Keratinocyte (primary cell): ENCODE measurements around the gene RBM39. TPM values are rescaled to one million over a fixed set of nuclear protein-coding genes. Genes with fewer than 3 reads are reported as not detected.
"Not testable (repeated sequence)": the region's sequence is repeated elsewhere in the genome, so short reads cannot be mapped to it uniquely, and the experiment has no call there.

Source experiments
- DNase-seq: peaks from one replicate; pipeline ENCODE4 v3.0.0-alpha.2; 2011; ENCODE audit warnings: low read depth, missing footprints, low spot score
- FAIRE-seq: peaks from 2 replicates; lab custom pipeline; 2011; peaks lifted over from hg19 to GRCh38; lab: Jason Lieb, UNC
- H2AFZ ChIP-seq: 2 replicates; pipeline ENCODE4 v1.6.0; 2012; ENCODE audit warnings: low read length, control low read depth, inconsistent platforms; ENCODE audit not compliant: control insufficient read depth
- H3K27ac ChIP-seq: 2 replicates; pipeline ENCODE4 v1.5.1; 2011; ENCODE audit warnings: low read length; ENCODE audit not compliant: control insufficient read depth, insufficient read depth
- H3K27me3 ChIP-seq: 3 replicates; pipeline ENCODE4 v1.6.0; 2011; ENCODE audit warnings: low read length; ENCODE audit not compliant: control insufficient read depth, insufficient read depth; ENCODE audit errors: extremely low read depth
- H3K36me3 ChIP-seq, 2 experiments: 2 replicates in 1 of 2; 3 replicates in 1 of 2; pipeline ENCODE4 v1.5.1; 2011; ENCODE audit warnings: low read length in 2 of 2, mild to moderate bottlenecking in 1 of 2; ENCODE audit not compliant: control insufficient read depth in 2 of 2, insufficient read depth in 2 of 2; ENCODE audit errors: extremely low read depth in 1 of 2
- H3K4me1 ChIP-seq: 3 replicates; pipeline ENCODE4 v1.5.1; 2011; ENCODE audit warnings: low read length; ENCODE audit not compliant: control insufficient read depth, insufficient read depth; ENCODE audit errors: extremely low read depth
- H3K4me2 ChIP-seq: 3 replicates; pipeline ENCODE4 v1.6.0; 2011; ENCODE audit warnings: low read depth, low read length; ENCODE audit not compliant: control insufficient read depth, insufficient read depth; ENCODE audit errors: extremely low read depth
- H3K4me3 ChIP-seq, 3 experiments: fragments of 200-600 bp in 1 of 3; sonication (generic) in 1 of 3; 2 replicates in 2 of 3; 3 replicates in 1 of 3; pipeline ENCODE4 v1.5.1; 2011 to 2016; ENCODE audit warnings: low read length in 3 of 3, mild to moderate bottlenecking in 3 of 3, control low read depth in 2 of 3, inconsistent platforms in 1 of 3, low read depth in 1 of 3, mixed read lengths in 1 of 3, mixed run types in 1 of 3, moderate library complexity in 1 of 3; ENCODE audit not compliant: control insufficient read depth in 2 of 3, insufficient read depth in 2 of 3; ENCODE audit errors: extremely low read depth in 1 of 3
- H3K79me2 ChIP-seq: 2 replicates; pipeline ENCODE4 v1.6.0; 2012; ENCODE audit warnings: low read length; ENCODE audit not compliant: control insufficient read depth, insufficient read depth
- H3K9ac ChIP-seq: 3 replicates; pipeline ENCODE4 v1.6.0; 2011; ENCODE audit warnings: low read length; ENCODE audit not compliant: control insufficient read depth, insufficient read depth; ENCODE audit errors: extremely low read depth
- H3K9me1 ChIP-seq: 3 replicates; pipeline ENCODE4 v1.6.0; 2011; ENCODE audit warnings: low read length; ENCODE audit not compliant: control insufficient read depth, insufficient read depth; ENCODE audit errors: extremely low read depth
- H3K9me3 ChIP-seq: 2 replicates; pipeline ENCODE4 v1.5.1; 2012; ENCODE audit warnings: low read depth, low read length; ENCODE audit not compliant: control insufficient read depth
- H4K20me1 ChIP-seq: 3 replicates; pipeline ENCODE4 v1.6.0; 2011; ENCODE audit warnings: low read length; ENCODE audit not compliant: control insufficient read depth, insufficient read depth; ENCODE audit errors: extremely low read depth
- CTCF ChIP-seq, 3 experiments: IDR thresholded peaks in 1 of 3; conservative IDR thresholded peaks in 1 of 3; optimal IDR thresholded peaks in 1 of 3; 2 replicates in 2 of 3; 3 replicates in 1 of 3; pipeline versions ENCODE3 to v1.5.1; 2011; ENCODE audit warnings: low read length in 3 of 3, mild to moderate bottlenecking in 3 of 3, moderate library complexity in 2 of 3, control low read depth in 1 of 3, inconsistent platforms in 1 of 3; ENCODE audit not compliant: insufficient read depth in 2 of 3; ENCODE audit errors: extremely low read depth in 1 of 3
- EZH2 ChIP-seq: IDR thresholded peaks from one replicate; pipeline ENCODE4 v1.6.1; 2012; ENCODE audit warnings: inconsistent platforms, mild to moderate bottlenecking, low read length, moderate library complexity
- dilution Hi-C: fragments of 300-500 bp; cut with MboI; formaldehyde crosslinking; loops from one replicate; pipeline ENCODE4 v1.7.0; 2020; ENCODE audit warnings: low sequenced_read_pairs; ENCODE audit not compliant: extremely low pct_ligation_motif_present
- polyA plus RNA-seq, 5 experiments: library from polyadenylated mRNA; depleted of rRNA in 3 of 5; stranded (reverse) in 3 of 5; stranded (forward) in 1 of 5; unstranded in 1 of 5; fragments of >200 nt; gene quantifications; 1 replicate in 1 of 5; 2 replicates in 3 of 5; 3 replicates in 1 of 5; pipeline versions ENCODE4 v1.2.1 to v1.2.3, GENCODE V29; 2011 to 2012; ENCODE audit warnings: missing spikeins in 2 of 5, low read depth in 1 of 5, low replicate concordance in 1 of 5

Gene RBM39
- polyA plus RNA-seq, 1 donor (not counting 4 experiments of a cell fraction or from before 2014, with no cell fraction given), result 146 TPM

DNA sequence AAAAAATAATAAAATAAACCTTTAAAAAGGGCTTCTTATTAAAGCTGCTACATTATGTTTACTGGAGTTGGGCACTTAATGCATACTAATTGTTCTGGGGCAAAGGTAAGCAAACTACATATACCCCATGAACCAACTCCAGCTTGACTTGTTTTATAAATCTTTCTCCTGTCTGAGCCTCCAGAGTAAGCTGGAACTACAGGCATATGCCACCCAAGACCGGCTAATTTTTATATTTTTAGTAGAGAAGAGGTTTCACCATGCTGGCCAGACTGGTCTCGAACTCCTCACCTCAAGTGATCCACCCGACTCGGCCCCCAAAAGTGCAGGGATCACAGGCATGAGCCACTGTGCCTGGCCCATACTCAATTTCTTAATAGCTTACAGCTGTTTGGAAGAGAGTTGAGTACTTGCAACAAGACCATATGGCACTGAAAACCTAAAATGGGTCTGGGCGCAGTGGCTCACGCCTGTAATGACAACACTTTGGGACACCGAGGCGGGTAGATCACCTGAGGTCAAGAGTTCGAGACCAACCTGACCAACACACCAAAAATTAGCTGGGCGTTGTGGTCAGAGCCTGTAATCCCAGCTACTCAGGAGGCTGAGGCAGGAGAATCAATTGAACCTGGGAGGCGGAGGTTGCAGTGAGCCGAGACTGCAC lies 23.0 kb downstream of the RBM39 start:
- H3K36me3 ChIP-seq, result peaks cover 51 to 67% of the 10 kb centered on the region in 2 experiments
- H2AFZ ChIP-seq, result no peak overlapping the region
- peaks cover 27% of the 10 kb centered on the region for H4K20me1 ChIP-seq
- no peak overlapping the region for H3K9ac ChIP-seq
- H3K27me3 ChIP-seq, result no peaks in the 10 kb centered on the region
- no peak overlapping the region for H3K4me3 ChIP-seq
- dilution Hi-C loops, result no loop called here
- no peaks in the 10 kb centered on the region for H3K9me3 ChIP-seq
- peaks cover 87% of the 10 kb centered on the region for H3K79me2 ChIP-seq
- no peaks in the 10 kb centered on the region for H3K9me1 ChIP-seq
- H3K27ac ChIP-seq, result no peak overlapping the region
- FAIRE-seq, result no peak
- H3K4me1 ChIP-seq, result no peaks in the 10 kb centered on the region
- DNase-seq, result no peak
- H3K4me2 ChIP-seq, result no peak overlapping the region
- TF ChIP-seq CTCF (optimal IDR thresholded peaks at IDR 0.05 in 1 of 3, IDR thresholded peaks at IDR 0.05 in 1 of 3, conservative IDR thresholded peaks at IDR 0.05 in 1 of 3; ENCODE audit: extremely low read depth in 1 of 3, insufficient read depth in 2 of 3, low read length in 3 of 3), result no peak
- no peak for TF ChIP-seq EZH2

DNA sequence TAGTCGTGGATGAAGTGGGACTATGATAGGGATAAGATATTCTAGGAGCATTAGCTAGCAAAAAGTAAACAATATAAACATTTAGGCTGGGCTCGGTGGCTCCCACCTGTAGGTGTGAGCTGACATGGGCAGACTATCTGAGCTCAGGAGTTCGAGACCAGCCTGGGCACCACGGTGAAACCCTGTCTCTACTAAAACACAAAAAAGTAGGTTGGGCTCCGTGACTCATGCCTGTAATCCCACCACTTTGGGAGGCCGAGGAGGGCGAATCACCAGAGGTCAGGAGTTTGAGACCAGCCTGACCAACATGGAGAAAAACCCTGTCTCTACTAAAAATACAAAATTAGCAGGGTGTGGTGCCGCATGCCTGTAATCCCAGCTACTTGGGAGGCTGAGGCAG lies 23.7 kb downstream of the RBM39 start:
- H3K9me3 ChIP-seq, H2AFZ ChIP-seq, H3K4me1 ChIP-seq, H3K27me3 ChIP-seq, H3K4me2 ChIP-seq, FAIRE-seq, dilution Hi-C loops, H3K9ac ChIP-seq, DNase-seq, H3K4me3 ChIP-seq, H3K27ac ChIP-seq, H3K9me1 ChIP-seq: not testable (repeated sequence)
- H3K79me2 ChIP-seq, result peaks cover 86% of the 10 kb centered on the region
- peaks cover 26% of the 10 kb centered on the region for H4K20me1 ChIP-seq
- H3K36me3 ChIP-seq, result peaks cover 53 to 61% of the 10 kb centered on the region in 2 experiments

DNA sequence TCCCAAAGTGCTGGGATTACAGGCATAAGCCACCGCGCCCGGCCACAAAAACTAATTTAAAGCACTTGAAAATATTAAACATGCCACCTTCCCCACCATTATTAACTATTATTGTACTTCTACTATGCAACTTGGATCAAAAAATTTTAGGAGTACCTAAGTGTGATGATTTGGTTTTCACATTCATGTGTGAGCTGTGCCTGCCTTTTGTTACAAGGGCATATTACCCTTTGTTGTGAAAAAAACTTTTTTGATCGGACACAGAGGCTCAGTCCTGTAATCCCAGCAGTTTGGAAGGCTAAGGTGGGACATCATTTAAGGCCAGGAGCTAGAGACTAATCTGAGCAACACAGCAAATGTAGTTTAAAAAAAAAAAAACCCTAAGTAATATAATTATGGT lies 25.7 kb downstream of the RBM39 start:
- no peak for TF ChIP-seq CTCF (optimal IDR thresholded peaks at IDR 0.05 in 1 of 3, IDR thresholded peaks at IDR 0.05 in 1 of 3, conservative IDR thresholded peaks at IDR 0.05 in 1 of 3; ENCODE audit: extremely low read depth in 1 of 3, insufficient read depth in 2 of 3, low read length in 3 of 3)
- TF ChIP-seq EZH2, result no peak
- H3K36me3 ChIP-seq, result peaks cover 52 to 64% of the 10 kb centered on the region in 2 experiments

More for the DNA sequence above, 25.7 kb downstream of the RBM39 start:
- FAIRE-seq, result no peak
- Histone ChIP-seq H3K4me3 (no peak overlapping the region), H3K9ac (no peak overlapping the region), H3K27ac (no peak overlapping the region), H3K79me2 (peaks cover 87% of the 10 kb centered on the region), H3K27me3 (no peaks in the 10 kb centered on the region), H3K4me1 (no peaks in the 10 kb centered on the region), H2AFZ (no peak overlapping the region), H3K4me2 (no peak overlapping the region), H3K9me1 (no peaks in the 10 kb centered on the region), H3K9me3 (no peaks in the 10 kb centered on the region), H4K20me1 (peaks cover 28% of the 10 kb centered on the region)
- DNase-seq, result no peak
- dilution Hi-C loops, result no loop called here
